Endothelial cell of umbilical vein (primary cell): Measurements from ENCODE around the gene IL23A. TPM values are rescaled to one million over a fixed set of nuclear protein-coding genes. Genes with fewer than 3 reads are reported as not detected.

ENCODE experiments used
- BruUV-seq: library from RNA; stranded (reverse); fragments of 400-500 nt; replicated peaks from 2 replicates; lab custom pipeline; 2021; lab: Mats Ljungman, UMichigan
- CTCF ChIA-PET: fragments of 300-600, 350-600 bp; sonication (Branson Sonifier 250); formaldehyde crosslinking; loops from one replicate; lab custom pipeline; 2021; ENCODE audit warnings: antibody characterized with exemption, inconsistent platforms; lab: Charles Lee
- POLR2A ChIA-PET: fragments of 300-600, 350-600 bp; sonication (Branson Sonifier 250); formaldehyde crosslinking; loops from one replicate; lab custom pipeline; 2021; ENCODE audit warnings: antibody characterized with exemption, inconsistent platforms; lab: Charles Lee
- DNase-seq: peaks from one replicate; pipeline ENCODE4 v3.0.0-alpha.2; 2011; ENCODE audit warnings: low read depth, low spot score
- FAIRE-seq: peaks from 2 replicates; lab custom pipeline; 2011; peaks lifted over from hg19 to GRCh38; lab: Jason Lieb, UNC
- H2AFZ ChIP-seq: 2 replicates; pipeline ENCODE4 v1.6.0; 2012; ENCODE audit warnings: low read depth, low read length, control low read depth, inconsistent platforms
- H3K27ac ChIP-seq: 2 replicates; pipeline ENCODE4 v1.5.1; 2011; ENCODE audit warnings: low read depth, mild to moderate bottlenecking, control low read depth, low read length, moderate library complexity; ENCODE audit not compliant: insufficient read depth
- H3K27me3 ChIP-seq, 2 experiments: 2 replicates each; pipeline versions ENCODE4 v1.6.0 to v1.6.1; 2011; ENCODE audit warnings: low read length in 2 of 2, mixed read lengths in 1 of 2; ENCODE audit not compliant: control insufficient read depth in 2 of 2, insufficient read depth in 2 of 2
- H3K36me3 ChIP-seq, 2 experiments: 2 replicates in 1 of 2; 3 replicates in 1 of 2; pipeline ENCODE4 v1.5.1; 2011; ENCODE audit warnings: low read length in 2 of 2, mild to moderate bottlenecking in 1 of 2, moderate library complexity in 1 of 2; ENCODE audit not compliant: control insufficient read depth in 2 of 2, insufficient read depth in 2 of 2; ENCODE audit errors: extremely low read depth in 1 of 2
- H3K4me1 ChIP-seq: 3 replicates; pipeline ENCODE4 v1.5.1; 2011; ENCODE audit warnings: mild to moderate bottlenecking, low read length; ENCODE audit not compliant: control insufficient read depth, insufficient read depth; ENCODE audit errors: extremely low read depth
- H3K4me2 ChIP-seq: 2 replicates; pipeline ENCODE4 v1.6.1; 2011; ENCODE audit warnings: low read length, control low read depth, mixed read lengths; ENCODE audit not compliant: insufficient read depth
- H3K4me3 ChIP-seq, 3 experiments: fragments of 200-600 bp in 1 of 3; sonication (generic), shearing (Covaris generic) in 1 of 3; replicated peaks in 1 of 3; 2 replicates each; pipeline ENCODE4 v1.5.1; 2011 to 2016; ENCODE audit warnings: control low read depth in 3 of 3, low read length in 3 of 3, mild to moderate bottlenecking in 2 of 3, inconsistent platforms in 1 of 3, low read depth in 1 of 3, moderate library complexity in 1 of 3; ENCODE audit not compliant: insufficient read depth in 1 of 3
- H3K79me2 ChIP-seq: 2 replicates; pipeline ENCODE4 v1.6.0; 2012; ENCODE audit warnings: low read length, inconsistent platforms; ENCODE audit not compliant: control insufficient read depth, insufficient read depth
- H3K9ac ChIP-seq: replicated peaks from 2 replicates; pipeline ENCODE3; 2011; ENCODE audit warnings: low read length, control low read depth; ENCODE audit not compliant: insufficient read depth; ENCODE audit errors: extremely low read depth
- H3K9me1 ChIP-seq: replicated peaks from 3 replicates; pipeline ENCODE4 v1.6.0; 2011; ENCODE audit warnings: mild to moderate bottlenecking, low read length; ENCODE audit not compliant: control insufficient read depth, insufficient read depth; ENCODE audit errors: extremely low read depth
- H3K9me3 ChIP-seq: replicated peaks from 2 replicates; pipeline ENCODE4 v1.5.1; 2012; ENCODE audit warnings: low read length, inconsistent platforms; ENCODE audit not compliant: control insufficient read depth, insufficient read depth
- H4K20me1 ChIP-seq: replicated peaks from 2 replicates; pipeline ENCODE3; 2011; ENCODE audit warnings: mild to moderate bottlenecking, low read length; ENCODE audit not compliant: control insufficient read depth, insufficient read depth; ENCODE audit errors: extremely low read depth
- EZH2 ChIP-seq: IDR thresholded peaks from 2 replicates; pipeline ENCODE4 v1.6.1; 2012; ENCODE audit warnings: borderline replicate concordance, low read depth, mild to moderate bottlenecking, moderate library complexity, low read length, inconsistent platforms; ENCODE audit not compliant: severe bottlenecking
- FOS ChIP-seq: IDR thresholded peaks from 2 replicates; pipeline ENCODE4 v1.6.1; 2011; ENCODE audit warnings: mild to moderate bottlenecking, low read length, moderate library complexity, borderline replicate concordance; ENCODE audit not compliant: insufficient read depth
- GATA2 ChIP-seq: IDR thresholded peaks from 2 replicates; pipeline ENCODE4 v1.7.0; 2011; ENCODE audit warnings: low read depth, mild to moderate bottlenecking, moderate library complexity, mixed read lengths, low read length; ENCODE audit not compliant: insufficient read length, insufficient read depth
- JUN ChIP-seq: IDR thresholded peaks from 2 replicates; pipeline ENCODE4 v1.6.1; 2011; ENCODE audit warnings: borderline replicate concordance, low read depth; ENCODE audit not compliant: insufficient read length, insufficient read depth
- MAX ChIP-seq: IDR thresholded peaks from 2 replicates; pipeline ENCODE4 v1.6.1; 2011; ENCODE audit not compliant: insufficient read depth, insufficient read length
- dilution Hi-C: fragments of 300-500 bp; cut with MboI; formaldehyde crosslinking; loops from one replicate; pipeline ENCODE4 v1.15.0; 2019; ENCODE audit warnings: low sequenced_read_pairs; ENCODE audit not compliant: extremely low pct_ligation_motif_present
- intact Hi-C: fragments of 100-400 bp; cut with micrococcal nuclease; formaldehyde crosslinking; loops from one replicate; pipeline ENCODE4 v1.10.0; 2022
- polyA plus RNA-seq, 4 experiments: library from polyadenylated mRNA; depleted of rRNA in 3 of 4; stranded (reverse) in 3 of 4; unstranded in 1 of 4; fragments of >200 nt; gene quantifications; 2 replicates each; pipeline versions ENCODE4 v1.2.1 to v1.2.3, GENCODE V29; 2011 to 2012; ENCODE audit warnings: missing spikeins in 1 of 4
- total RNA-seq: library from RNA; stranded (reverse); gene quantifications from 2 replicates; pipeline ENCODE4 v1.2.3, GENCODE V29; 2021

Gene IL23A
- total and polyA plus RNA-seq, 2 donors (not counting 3 experiments of a cell fraction or from before 2014, with no cell fraction given): 0.12 TPM; not detected in 1

DNA sequence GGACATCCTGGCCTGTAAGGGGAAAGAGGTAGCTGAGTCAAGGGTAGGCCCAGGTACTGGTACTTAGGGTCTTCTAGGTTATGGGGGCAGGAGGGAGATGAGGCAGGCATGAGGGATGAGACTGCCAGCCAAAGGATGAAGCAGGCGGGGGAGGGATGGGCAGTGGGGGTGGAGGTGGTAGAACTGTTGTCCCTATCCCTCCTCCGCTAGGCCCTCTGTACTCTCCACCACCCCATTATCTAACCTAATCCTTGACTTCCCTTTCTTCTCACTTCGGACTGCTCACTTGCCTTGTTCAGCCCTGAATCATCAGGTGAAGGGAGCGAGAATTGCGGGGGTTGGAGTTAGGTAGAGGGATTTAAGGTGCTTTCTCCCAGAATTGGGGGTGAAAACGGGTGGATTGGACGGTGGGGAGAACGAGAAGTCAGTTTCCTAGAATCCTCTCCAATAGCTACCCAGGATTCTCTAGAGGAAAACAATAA lies 5.4 kb upstream of the IL23A start:
- dilution Hi-C loops (no loop called here), intact Hi-C loops (loop anchor here (1.0 kb wide), 1 partner anchor 33 kb away; the partner anchor contains the start of gene CS)
- POLR2A ChIA-PET: interaction anchor here (0.9 to 1.0 kb wide), 2 partner anchors 17 to 27 kb away, joined by 4 read pairs; partner anchors contain the start of genes CNPY2 and STAT2
- Histone ChIP-seq H3K4me2 (peak overlapping the region; percentile 85), H3K9ac (peak overlapping the region; percentile 89), H3K4me3 (peak overlapping the region; percentile 45 to 70 (median 49)), H3K79me2 (no peaks in the 10 kb centered on the region), H4K20me1 (no peaks in the 10 kb centered on the region), H3K27me3 (no peaks in the 10 kb centered on the region), H3K9me3 (no peaks in the 10 kb centered on the region), H3K36me3 (no peaks in the 10 kb centered on the region), H3K4me1 (peaks cover 16% of the 10 kb centered on the region), H3K9me1 (no peaks in the 10 kb centered on the region), H3K27ac (peak overlapping the region; percentile 97), H2AFZ (peak overlapping the region; percentile 63)
- TF ChIP-seq JUN: no peak
- no peak for TF ChIP-seq GATA2
- TF ChIP-seq FOS: no peak
- no peak for TF ChIP-seq EZH2
- TF ChIP-seq MAX: no peak
- DNase-seq: peak; percentile 7
- CTCF ChIA-PET: interaction anchor here (0.7 to 2.7 kb wide), 7 partner anchors 8 to 144 kb away, joined by 3 to 13 read pairs (median 4); partner anchors contain the start of genes CNPY2, SMARCC2, STAT2 and TIMELESS
- no peak for FAIRE-seq
- TSS peak; percentile 93 for BruUV-seq
